DOHH2 (cell line): Measurements from ENCODE around the gene KRT9.

Experiments used
- CTCF ChIP-seq: fragments of 200-600 bp; sonication (generic); IDR thresholded peaks from one replicate; pipeline ENCODE4 v1.5.1; 2014; ENCODE audit warnings: antibody characterized with exemption, mild to moderate bottlenecking, low read depth, low read length; ENCODE audit not compliant: poor library complexity, severe bottlenecking
- EZH2phosphoT487 ChIP-seq: fragments of 200-600 bp; sonication (generic); IDR thresholded peaks from 2 replicates; pipeline ENCODE4 v1.6.1; 2017; ENCODE audit warnings: borderline replicate concordance, mild to moderate bottlenecking, antibody characterized with exemption, low read length, moderate library complexity, mixed read lengths

- TF ChIP-seq EZH2phosphoT487, result no peak
- no peak for TF ChIP-seq CTCF
Observed at GRCh38 chr17:41588126-41588810, 16.4 kb upstream of the KRT9 start.
